Endometrial microvascular endothelial cells (primary cell): ENCODE results near the gene PDPR. TPM values are rescaled to one million over a fixed set of nuclear protein-coding genes. Genes with fewer than 3 reads are reported as not detected.
"Not testable (repeated sequence)": the region's sequence is repeated elsewhere in the genome, so short reads cannot be mapped to it uniquely, and the experiment has no call there.

Source experiments
- in situ Hi-C: cut with HindIII; loops from 2 replicates; pipeline ENCODE4 v1.10.0; 2017; ENCODE audit warnings: low sequenced_read_pairs, low pct_unique_long_range_greater_than_20kb; ENCODE audit errors: inconsistent ontology term
- total RNA-seq: library from RNA; depleted of rRNA; stranded (reverse); fragments of >200 nt; gene quantifications from one replicate; pipeline ENCODE4 v1.2.3, GENCODE V29; 2015; ENCODE audit errors: inconsistent ontology term

Gene PDPR
- total RNA-seq, 1 donor from 2014 or later, result 33.3 TPM

- in situ Hi-C loops, result not testable (repeated sequence)
Observed at GRCh38 chr16:70199170-70199569, 85.0 kb downstream of the PDPR start.

GRCh38 chr16:70200063-70200462, 85.9 kb downstream of the PDPR start:
- in situ Hi-C loops, result not testable (repeated sequence)

- in situ Hi-C loops, result not testable (repeated sequence)
Observed at GRCh38 chr16:70203508-70203907, 89.4 kb downstream of the PDPR start.

GRCh38 chr16:70204010-70204409, 89.9 kb downstream of the PDPR start:
- in situ Hi-C loops, result not testable (repeated sequence)

- in situ Hi-C loops, result not testable (repeated sequence)
Observed at GRCh38 chr16:70204668-70205405, 90.7 kb downstream of the PDPR start.

GRCh38 chr16:70206382-70206781, 92.2 kb downstream of the PDPR start:
- in situ Hi-C loops, result not testable (repeated sequence)

Other genes starting within 250 kb of the PDPR start
- gene CLEC18A, start 163.0 kb upstream of the PDPR start, total RNA-seq, result not detected
- not detected for gene CLEC18C, start 59.5 kb downstream of the PDPR start, total RNA-seq
- gene EXOSC6, start 137.6 kb downstream of the PDPR start, total RNA-seq, result 30.8 TPM
- 85.6 TPM for gene AARS1, start 175.2 kb downstream of the PDPR start, total RNA-seq
- 28.2 TPM for gene DDX19B, start 184.9 kb downstream of the PDPR start, total RNA-seq
- 56.1 TPM for gene DDX19A, start 232.6 kb downstream of the PDPR start, total RNA-seq